ENCODE data around the gene BRPF1. TPM values are rescaled to one million over a fixed set of nuclear protein-coding genes. Genes with fewer than 3 reads are reported as not detected.

The BRPF1 gene
- total RNA-seq, 1 experiment from 2014 or later, result 20.4 TPM

GRCh38 chr3:9780910-9781309 lies 49.4 kb downstream of the BRPF1 start:
- no peaks in the 10 kb centered on the region for H3K4me1 Mint-ChIP-seq (ENCODE audit: low read depth, unreplicated experiment)
- intact Hi-C loops (cut with micrococcal nuclease; ENCODE audit: unreplicated experiment), result no loop called here
- DNase-seq, result no peak
- BruUV-seq (replicated peaks), result no TSS peak
- no peak for TF ChIP-seq CTCF (IDR thresholded peaks at IDR 0.05; ENCODE audit: unreplicated experiment)
- no peak overlapping the region for H3K4me3 Mint-ChIP-seq (ENCODE audit: low read depth, unreplicated experiment)
- CTCF ChIA-PET, result no interaction called here
- H3K27ac Mint-ChIP-seq (ENCODE audit: unreplicated experiment), result no peak overlapping the region
- H3K36me3 Mint-ChIP-seq (ENCODE audit: insufficient read depth, unreplicated experiment), result peaks cover 25% of the 10 kb centered on the region
- no peaks in the 10 kb centered on the region for H3K9me3 Mint-ChIP-seq (ENCODE audit: low read depth, unreplicated experiment)
- no peaks in the 10 kb centered on the region for H3K27me3 Mint-ChIP-seq (ENCODE audit: unreplicated experiment)

GRCh38 chr3:9781551-9781950 lies 50.0 kb downstream of the BRPF1 start:
- no peaks in the 10 kb centered on the region for H3K4me1 Mint-ChIP-seq (ENCODE audit: low read depth, unreplicated experiment)
- BruUV-seq (replicated peaks), result no TSS peak

GRCh38 chr3:9781978-9782603 lies 50.6 kb downstream of the BRPF1 start:
- BruUV-seq (replicated peaks), result no TSS peak
- no peaks in the 10 kb centered on the region for H3K9me3 Mint-ChIP-seq (ENCODE audit: low read depth, unreplicated experiment)
- no peak for TF ChIP-seq CTCF (IDR thresholded peaks at IDR 0.05; ENCODE audit: unreplicated experiment)
- no peak for DNase-seq
- no peak overlapping the region for H3K27ac Mint-ChIP-seq (ENCODE audit: unreplicated experiment)
- CTCF ChIA-PET, result interaction anchor here (1.0 kb wide), 1 partner anchor 14 kb away, joined by 4 read pairs; no protein-coding TSS in a partner anchor
- H3K36me3 Mint-ChIP-seq (ENCODE audit: insufficient read depth, unreplicated experiment), result peaks cover 30% of the 10 kb centered on the region
- no peaks in the 10 kb centered on the region for H3K27me3 Mint-ChIP-seq (ENCODE audit: unreplicated experiment)
- no peaks in the 10 kb centered on the region for H3K4me1 Mint-ChIP-seq (ENCODE audit: low read depth, unreplicated experiment)
- H3K4me3 Mint-ChIP-seq (ENCODE audit: low read depth, unreplicated experiment), result no peak overlapping the region
- intact Hi-C loops (cut with micrococcal nuclease; ENCODE audit: unreplicated experiment), result no loop called here

More at GRCh38 chr3:9781551-9781950, 50.0 kb downstream of the BRPF1 start:
- Mint-ChIP-seq H3K4me3 (ENCODE audit: low read depth, unreplicated experiment) (no peak overlapping the region), H3K36me3 (ENCODE audit: insufficient read depth, unreplicated experiment) (peaks cover 30% of the 10 kb centered on the region), H3K27ac (ENCODE audit: unreplicated experiment) (no peak overlapping the region), H3K27me3 (ENCODE audit: unreplicated experiment) (no peaks in the 10 kb centered on the region), H3K9me3 (ENCODE audit: low read depth, unreplicated experiment) (no peaks in the 10 kb centered on the region)
- CTCF ChIA-PET, result no interaction called here
- no peak for DNase-seq
- intact Hi-C loops (cut with micrococcal nuclease; ENCODE audit: unreplicated experiment), result no loop called here
- TF ChIP-seq CTCF (IDR thresholded peaks at IDR 0.05; ENCODE audit: unreplicated experiment), result no peak

GRCh38 chr3:9782770-9783169 lies 51.2 kb downstream of the BRPF1 start:
- intact Hi-C loops (cut with micrococcal nuclease; ENCODE audit: unreplicated experiment), result no loop called here
- H3K4me3 Mint-ChIP-seq (ENCODE audit: low read depth, unreplicated experiment), result no peak overlapping the region
- H3K27ac Mint-ChIP-seq (ENCODE audit: unreplicated experiment), result no peak overlapping the region
- BruUV-seq (replicated peaks), result no TSS peak
- no peaks in the 10 kb centered on the region for H3K4me1 Mint-ChIP-seq (ENCODE audit: low read depth, unreplicated experiment)
- DNase-seq, result no peak
- H3K36me3 Mint-ChIP-seq (ENCODE audit: insufficient read depth, unreplicated experiment), result peaks cover 35% of the 10 kb centered on the region
- CTCF ChIA-PET, result interaction anchor here (0.7 to 1.0 kb wide), 2 partner anchors 14 to 77 kb away, joined by 3 to 4 read pairs; no protein-coding TSS in a partner anchor
- TF ChIP-seq CTCF (IDR thresholded peaks at IDR 0.05; ENCODE audit: unreplicated experiment), result no peak
- H3K27me3 Mint-ChIP-seq (ENCODE audit: unreplicated experiment), result no peaks in the 10 kb centered on the region
- H3K9me3 Mint-ChIP-seq (ENCODE audit: low read depth, unreplicated experiment), result no peaks in the 10 kb centered on the region

Measured in Calu3 (cell line).